Gastroesophageal sphincter (tissue), 4 donors: ENCODE data around the gene RIMBP3B. TPM values are rescaled to one million over a fixed set of nuclear protein-coding genes. Genes with fewer than 3 reads are reported as not detected.
"Not testable (repeated sequence)": the region's sequence is repeated elsewhere in the genome, so short reads cannot be mapped to it uniquely, and the experiment has no call there.

Experiments
- ATAC-seq: fragments of 150-250 bp; one replicate; pipeline ENCODE4 v1.9.1; 2016; ENCODE audit warnings: mild to moderate bottlenecking, moderate library complexity
- H3K27ac ChIP-seq, 4 donors: fragments of 200-600 bp; sonication (generic) in 3 of 4; 1 replicate in 3 of 4; 2 replicates in 1 of 4; pipeline ENCODE4 v1.5.1; 2016 to 2019
- H3K27me3 ChIP-seq: fragments of 200-600 bp; sonication (generic); one replicate; pipeline ENCODE4 v1.5.1; 2019
- H3K36me3 ChIP-seq, 2 donors: fragments of 200-600 bp; sonication (generic); one replicate each; pipeline ENCODE4 v1.5.1; 2019; ENCODE audit warnings: control low read depth in 1 of 2
- H3K4me1 ChIP-seq, 3 donors: fragments of 200-600 bp; sonication (generic); 1 replicate in 2 of 3; 2 replicates in 1 of 3; pipeline ENCODE4 v1.5.1; 2016 to 2019; ENCODE audit warnings: control low read depth in 2 of 3
- H3K4me3 ChIP-seq, 2 donors: fragments of 200-600 bp; sonication (generic); one replicate each; pipeline ENCODE4 v1.5.1; 2019; ENCODE audit warnings: mild to moderate bottlenecking in 1 of 2, moderate library complexity in 1 of 2
- H3K9me3 ChIP-seq, 3 donors: fragments of 200-600 bp; sonication (generic); one replicate each; pipeline ENCODE4 v1.5.1; 2017 to 2019; ENCODE audit warnings: control low read depth in 2 of 3
- WGBS, 2 donors: methylation state at CpG; one replicate each; pipeline ENCODE4 v1.1.5; 2018; ENCODE audit warnings: low coverage in 1 of 2; 5-methylcytosine and 5-hydroxymethylcytosine counted together
- total RNA-seq, 4 donors: library from RNA; depleted of rRNA; stranded (reverse); fragments of >200 nt; gene quantifications; one replicate each; pipeline ENCODE4 v1.1.0, GENCODE V29; 2016
- TF ChIP-seq, protein P1 (sequence below), 4 experiments: fragments of 200-600 bp in 2 of 4; fragments of 450-650 bp in 2 of 4; sonication (generic) in 1 of 4; IDR thresholded peaks; one replicate each; pipeline ENCODE4 v1.5.1; 2017 to 2019; ENCODE audit warnings: antibody characterized with exemption in 4 of 4, mild to moderate bottlenecking in 2 of 4, moderate library complexity in 2 of 4

The RIMBP3B gene
- total RNA-seq, 4 donors from 2014 or later, result under 0.01 to 0.12 TPM; not detected in 2

DNA sequence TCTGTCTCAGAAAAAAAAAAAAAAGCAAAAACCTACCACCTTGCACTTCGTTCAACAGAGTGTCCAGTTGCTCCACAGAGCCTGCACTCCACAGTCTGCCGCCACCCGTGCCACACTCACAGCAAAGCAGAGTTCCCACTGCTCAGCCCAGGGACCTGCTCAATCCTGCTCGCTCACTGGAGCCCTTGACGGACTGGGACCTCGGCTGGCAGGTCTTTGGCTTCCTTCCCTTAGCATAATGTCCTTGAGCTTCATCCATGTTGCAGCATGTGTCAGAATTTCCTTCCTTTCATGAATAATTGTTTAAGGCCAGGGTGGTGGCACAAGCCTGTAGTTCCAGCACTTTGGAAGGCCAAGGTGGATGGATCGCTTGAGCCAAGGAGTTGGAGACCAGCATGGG is 11.1 kb downstream of the RIMBP3B start:
- not testable (repeated sequence) for ATAC-seq, H3K4me3 ChIP-seq
- WGBS, 2 donors, result no CpG with 5 or more reads among the region's 7 CpGs

DNA sequence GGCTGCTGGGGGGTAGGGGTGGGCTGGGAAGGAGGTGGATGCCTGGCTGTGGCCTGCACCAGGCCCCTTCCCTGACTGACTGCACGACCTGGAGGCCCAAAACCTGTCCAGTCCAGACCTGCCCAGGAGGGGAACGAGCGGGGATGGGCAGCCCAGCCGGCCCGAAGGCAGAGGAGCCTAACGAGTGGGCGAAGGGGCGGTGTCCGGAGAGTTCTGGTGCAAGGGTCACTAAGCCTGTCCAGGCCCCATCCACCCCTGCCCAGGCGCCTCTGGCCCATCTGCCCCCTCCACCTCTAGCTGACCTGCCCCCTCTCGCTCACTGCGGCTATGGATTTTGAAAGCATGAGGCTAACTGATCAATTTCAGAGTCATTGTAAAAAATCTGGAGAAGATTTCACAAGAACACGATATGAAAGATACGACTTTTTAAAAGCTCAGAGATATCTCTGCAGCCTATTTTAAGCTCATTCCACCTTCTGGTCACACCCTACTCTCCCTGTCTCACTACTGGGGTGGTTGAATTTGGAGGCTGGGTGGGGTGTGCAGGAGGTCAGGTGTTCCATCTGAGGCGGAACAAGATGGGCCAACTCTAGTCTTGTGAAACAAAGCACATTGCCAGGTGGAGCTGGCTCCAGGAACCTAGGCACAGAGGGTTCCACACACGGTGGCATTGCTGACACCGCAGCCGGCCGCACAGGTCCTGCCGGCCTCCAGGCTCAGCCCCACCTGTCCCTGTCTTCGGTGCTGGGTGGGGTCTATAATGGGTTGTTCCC is 17.8 kb downstream of the RIMBP3B start:
- H3K27me3 ChIP-seq, H3K4me3 ChIP-seq, H3K4me1 ChIP-seq, H3K36me3 ChIP-seq, H3K27ac ChIP-seq, ATAC-seq, H3K9me3 ChIP-seq: not testable (repeated sequence)
- no CpG with 5 or more reads among the region's 21 CpGs for WGBS, 2 donors

More for the DNA sequence above, 11.1 kb downstream of the RIMBP3B start:
- not testable (repeated sequence) for H3K4me1 ChIP-seq, H3K36me3 ChIP-seq, H3K9me3 ChIP-seq, H3K27ac ChIP-seq, H3K27me3 ChIP-seq

DNA sequence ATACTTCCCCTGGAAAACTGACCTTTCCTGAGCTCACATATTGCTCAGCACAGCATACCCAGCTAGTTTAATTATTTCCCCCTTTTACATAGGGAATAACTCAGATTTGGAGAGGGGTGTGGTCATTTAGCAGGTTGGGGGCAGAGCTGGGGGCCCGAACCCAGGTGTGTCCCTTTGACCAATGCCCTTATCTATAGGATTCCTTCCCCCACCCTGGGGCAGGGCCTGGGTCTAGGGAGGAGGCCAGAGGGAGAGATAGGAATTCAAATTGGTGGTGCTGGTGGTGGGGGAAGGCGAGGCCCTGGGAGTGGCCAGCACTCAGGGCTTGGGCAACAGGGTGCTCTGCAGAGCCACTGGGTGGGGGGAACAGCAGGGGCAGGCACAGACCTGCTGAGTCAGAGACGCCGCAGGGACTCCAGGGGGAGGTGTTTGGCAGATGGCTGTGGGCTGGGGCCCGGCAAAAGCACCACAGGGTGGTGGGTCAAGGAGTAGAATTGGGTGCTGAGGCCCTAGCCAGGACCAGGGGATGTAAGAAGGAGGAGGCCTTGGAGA is 19.3 kb downstream of the RIMBP3B start:
- H3K27me3 ChIP-seq, H3K36me3 ChIP-seq, H3K27ac ChIP-seq, H3K9me3 ChIP-seq, ATAC-seq, H3K4me1 ChIP-seq, H3K4me3 ChIP-seq: not testable (repeated sequence)
- WGBS, 2 donors, result no CpG with 5 or more reads among the region's 5 CpGs

DNA sequence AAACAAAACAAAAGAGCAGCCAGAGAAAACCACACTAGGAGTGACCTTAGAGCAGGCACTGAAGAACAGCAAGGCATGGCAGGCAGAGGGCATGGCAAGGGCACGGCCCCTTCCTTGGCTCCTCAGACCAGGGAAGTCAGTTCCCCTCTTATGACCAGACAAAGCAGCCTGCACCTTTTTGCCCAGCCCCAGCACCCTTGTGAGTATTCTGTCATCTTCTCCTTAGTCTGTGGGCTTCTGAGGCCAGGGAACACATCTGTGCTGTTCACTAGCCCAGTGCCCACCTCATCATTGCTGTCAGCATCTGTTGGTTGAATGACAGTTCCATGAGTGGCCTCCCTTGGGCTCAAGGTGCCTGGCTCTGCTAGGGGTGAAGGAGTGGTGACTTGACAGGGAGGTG is 23.6 kb downstream of the RIMBP3B start:
- not testable (repeated sequence) for ATAC-seq, H3K27ac ChIP-seq
- WGBS, 2 donors, result 100% methylated on average over 1 of the region's 1 CpG; no CpG with 5 or more reads in 1 of the 2 donors

DNA sequence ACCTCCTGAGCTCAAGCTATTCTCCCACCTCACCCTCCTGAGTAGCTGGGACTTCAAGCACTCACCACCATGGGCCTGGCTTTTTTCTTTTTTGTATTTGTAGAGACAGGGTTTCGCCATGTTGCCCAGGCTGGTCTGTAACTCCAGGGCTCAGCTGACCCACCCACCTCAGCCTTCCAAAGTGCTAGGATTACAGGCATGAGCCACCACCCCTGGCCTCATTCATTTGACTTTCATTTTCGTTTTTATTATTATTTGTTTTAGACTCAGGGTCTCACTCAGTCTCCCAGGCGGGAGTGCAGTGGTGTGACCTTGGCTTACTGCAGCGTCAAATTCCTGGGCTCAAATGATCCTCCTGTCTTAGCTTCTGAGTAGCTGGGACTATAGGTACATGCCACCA is 24.2 kb downstream of the RIMBP3B start:
- H3K4me3 ChIP-seq, H3K27me3 ChIP-seq, H3K9me3 ChIP-seq, ATAC-seq, H3K4me1 ChIP-seq, H3K27ac ChIP-seq, H3K36me3 ChIP-seq: not testable (repeated sequence)
- WGBS, 2 donors, result no CpG with 5 or more reads among the region's 4 CpGs

More for the DNA sequence above, 23.6 kb downstream of the RIMBP3B start:
- not testable (repeated sequence) for H3K36me3 ChIP-seq, H3K9me3 ChIP-seq, H3K4me1 ChIP-seq, H3K27me3 ChIP-seq, H3K4me3 ChIP-seq

DNA sequence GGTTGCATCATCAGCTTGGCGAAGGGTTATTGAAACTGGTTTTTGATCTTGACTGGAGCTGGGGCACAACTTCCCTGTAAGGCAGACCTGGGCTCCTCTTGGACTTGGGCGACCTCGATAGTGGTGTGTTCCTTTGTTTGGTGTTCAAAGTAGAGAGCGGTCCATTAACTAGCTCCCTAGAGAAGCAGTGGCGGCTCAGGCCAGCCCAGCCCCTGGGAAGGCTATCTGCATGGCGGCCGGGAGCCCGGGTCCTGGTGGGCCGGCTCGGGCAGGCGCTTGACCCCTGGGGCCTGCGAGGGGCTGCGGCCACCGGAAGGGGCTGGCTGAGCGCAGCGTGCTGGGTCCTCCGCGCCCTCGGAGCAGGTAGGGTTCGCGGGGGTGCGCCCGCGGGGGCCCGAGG is 32.8 kb downstream of the RIMBP3B start:
- H3K36me3 ChIP-seq, H3K9me3 ChIP-seq, H3K27ac ChIP-seq, ATAC-seq, H3K4me3 ChIP-seq, H3K4me1 ChIP-seq, H3K27me3 ChIP-seq: not testable (repeated sequence)
- no CpG with 5 or more reads among the region's 25 CpGs for WGBS, 2 donors

DNA sequence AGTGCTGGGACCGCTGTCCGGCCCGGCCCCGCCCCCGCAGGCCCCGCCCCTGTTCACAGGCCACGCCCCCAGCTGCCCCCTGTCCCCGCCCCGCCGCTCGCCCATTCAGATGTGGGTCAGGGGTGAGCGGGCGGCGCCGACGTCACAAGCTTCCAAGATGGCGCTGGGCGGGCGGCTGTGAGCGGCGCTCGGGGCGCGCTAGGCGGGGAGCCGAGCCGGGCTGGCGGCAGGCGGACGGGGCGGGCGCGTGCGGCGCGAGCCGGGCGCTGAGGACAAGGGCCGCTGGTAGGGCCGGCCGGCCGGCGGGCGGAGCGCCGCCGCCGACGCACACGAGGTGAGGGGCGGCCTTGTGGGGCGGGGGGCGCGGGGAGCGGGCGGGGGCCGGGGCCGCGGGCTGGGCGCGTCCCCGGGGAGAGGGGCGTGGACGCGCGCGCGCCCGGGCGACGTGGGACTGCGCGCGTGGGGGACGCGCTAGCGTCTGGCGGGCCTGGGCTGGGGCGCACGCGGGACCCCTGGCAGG is 33.7 kb downstream of the RIMBP3B start, which contains the start of gene HIC2:
TSS of gene HIC2 (plus strand) at position 145 of the 520 bp plus-strand sequence. CDS start 25,461 bp downstream, outside the sequence.
- H3K36me3 ChIP-seq, H3K27me3 ChIP-seq, H3K9me3 ChIP-seq, H3K4me1 ChIP-seq: not testable (repeated sequence)
- Histone ChIP-seq H3K4me3 (peak within 1 kb of the TSS; percentile 33 to 51), H3K27ac (peak within 1 kb of the TSS in 3 of 4 donors; percentile 73 to 76 (median 74))
- peak; percentile 94 for ATAC-seq
- no CpG with 5 or more reads among the region's 81 CpGs for WGBS, 2 donors

DNA sequence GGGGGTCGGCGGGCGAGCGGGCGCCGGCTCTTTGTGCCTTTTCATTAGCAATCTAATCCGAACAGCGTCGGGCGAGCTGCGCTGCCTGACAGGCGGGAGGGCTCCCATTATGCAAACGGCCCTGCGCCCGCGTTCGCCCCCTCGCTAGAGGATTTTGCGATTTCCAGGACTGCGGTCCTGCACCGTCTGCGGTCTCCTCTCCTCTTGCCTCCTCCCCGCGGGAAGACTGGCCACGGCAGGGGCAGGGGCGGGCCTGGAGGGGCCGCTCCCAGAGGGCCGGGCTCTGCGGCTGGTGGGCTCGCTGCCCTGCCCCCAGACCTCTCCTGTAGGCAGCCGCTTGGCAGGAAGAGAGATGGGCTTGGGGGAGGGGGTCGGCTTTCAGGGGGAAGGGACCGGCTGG is 34.3 kb downstream of the RIMBP3B start:
- H3K4me1 ChIP-seq, H3K36me3 ChIP-seq, H3K27me3 ChIP-seq, H3K9me3 ChIP-seq: not testable (repeated sequence)
- WGBS, 2 donors, result no CpG with 5 or more reads among the region's 33 CpGs
- H3K4me3 ChIP-seq, result peak overlapping the region; percentile 33 to 51
- peak overlapping the region in 3 of 4 donors; percentile 73 to 76 (median 74) for H3K27ac ChIP-seq
- peak; percentile 18 for ATAC-seq
- TF ChIP-seq, protein P1, sequence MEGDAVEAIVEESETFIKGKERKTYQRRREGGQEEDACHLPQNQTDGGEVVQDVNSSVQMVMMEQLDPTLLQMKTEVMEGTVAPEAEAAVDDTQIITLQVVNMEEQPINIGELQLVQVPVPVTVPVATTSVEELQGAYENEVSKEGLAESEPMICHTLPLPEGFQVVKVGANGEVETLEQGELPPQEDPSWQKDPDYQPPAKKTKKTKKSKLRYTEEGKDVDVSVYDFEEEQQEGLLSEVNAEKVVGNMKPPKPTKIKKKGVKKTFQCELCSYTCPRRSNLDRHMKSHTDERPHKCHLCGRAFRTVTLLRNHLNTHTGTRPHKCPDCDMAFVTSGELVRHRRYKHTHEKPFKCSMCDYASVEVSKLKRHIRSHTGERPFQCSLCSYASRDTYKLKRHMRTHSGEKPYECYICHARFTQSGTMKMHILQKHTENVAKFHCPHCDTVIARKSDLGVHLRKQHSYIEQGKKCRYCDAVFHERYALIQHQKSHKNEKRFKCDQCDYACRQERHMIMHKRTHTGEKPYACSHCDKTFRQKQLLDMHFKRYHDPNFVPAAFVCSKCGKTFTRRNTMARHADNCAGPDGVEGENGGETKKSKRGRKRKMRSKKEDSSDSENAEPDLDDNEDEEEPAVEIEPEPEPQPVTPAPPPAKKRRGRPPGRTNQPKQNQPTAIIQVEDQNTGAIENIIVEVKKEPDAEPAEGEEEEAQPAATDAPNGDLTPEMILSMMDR (IDR thresholded peaks at IDR 0.05), result peak in 1 of 4 experiments; percentile 8

DNA sequence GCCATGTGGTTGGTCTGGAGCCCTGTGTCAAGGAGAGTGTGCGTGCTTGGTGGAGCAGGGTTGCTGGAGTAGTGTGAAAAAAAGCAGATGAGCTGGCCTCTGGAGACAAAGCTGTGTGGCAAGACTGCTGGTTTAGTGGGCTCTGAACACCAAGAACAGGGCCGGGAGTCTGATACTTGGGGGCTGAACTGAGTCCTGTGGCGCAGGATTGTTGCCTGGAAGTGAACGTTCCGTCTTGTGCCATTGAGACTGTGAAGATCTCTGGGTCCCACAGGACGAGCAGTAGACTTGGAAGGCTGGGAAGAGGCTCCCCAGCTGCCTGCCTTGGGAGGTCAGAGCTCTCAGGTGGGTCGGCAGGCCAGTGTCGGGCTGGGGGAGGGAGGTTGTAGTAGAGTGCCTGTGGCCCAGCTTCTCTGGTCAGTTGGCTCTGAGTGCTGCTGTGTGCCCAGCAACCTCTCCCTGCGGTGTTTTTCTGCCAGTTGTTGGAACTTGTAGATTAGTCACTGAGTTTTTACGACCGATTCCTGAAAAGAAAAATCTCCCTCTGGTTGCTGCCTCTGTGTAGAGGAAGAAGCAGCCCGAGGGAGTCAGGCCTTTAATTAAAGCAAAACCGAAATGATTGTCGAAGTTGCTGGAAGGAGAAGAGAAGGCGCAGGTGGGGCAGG is 35.6 kb downstream of the RIMBP3B start:
- H3K27me3 ChIP-seq, H3K36me3 ChIP-seq, ATAC-seq, H3K4me3 ChIP-seq, H3K4me1 ChIP-seq, H3K9me3 ChIP-seq, H3K27ac ChIP-seq: not testable (repeated sequence)
- no CpG with 5 or more reads among the region's 15 CpGs for WGBS, 2 donors

DNA sequence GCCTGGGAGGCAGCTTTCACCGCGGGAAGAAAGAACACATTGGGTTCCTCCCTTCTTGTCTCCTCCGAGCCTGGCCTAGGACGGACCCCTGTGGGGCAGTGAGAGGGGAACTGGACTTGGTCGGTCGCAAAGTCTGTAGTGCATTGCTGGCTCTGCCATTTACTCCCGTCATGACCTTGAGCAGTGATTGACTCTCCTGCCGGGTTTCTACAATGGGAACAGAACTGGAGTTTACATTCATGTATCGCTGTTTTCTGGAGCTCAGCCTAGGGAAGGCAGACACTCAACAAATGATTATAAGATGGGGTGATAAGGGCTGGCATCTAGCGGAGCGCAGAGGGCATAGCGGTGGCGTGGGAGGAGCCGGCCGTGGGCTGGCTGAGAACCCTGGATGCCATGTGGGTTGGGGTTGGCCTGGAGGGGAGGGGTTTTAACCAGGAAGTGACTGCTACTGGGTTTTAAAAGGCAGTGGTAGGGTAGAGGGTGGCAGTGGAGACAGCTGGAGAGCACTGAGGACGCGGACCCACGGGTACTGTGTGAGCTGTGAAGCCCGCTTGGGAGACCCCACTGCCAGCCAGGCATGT is 36.7 kb downstream of the RIMBP3B start:
- not testable (repeated sequence) for H3K27ac ChIP-seq, H3K27me3 ChIP-seq, H3K4me3 ChIP-seq, H3K9me3 ChIP-seq, H3K36me3 ChIP-seq, H3K4me1 ChIP-seq, ATAC-seq
- no CpG with 5 or more reads among the region's 19 CpGs for WGBS, 2 donors

DNA sequence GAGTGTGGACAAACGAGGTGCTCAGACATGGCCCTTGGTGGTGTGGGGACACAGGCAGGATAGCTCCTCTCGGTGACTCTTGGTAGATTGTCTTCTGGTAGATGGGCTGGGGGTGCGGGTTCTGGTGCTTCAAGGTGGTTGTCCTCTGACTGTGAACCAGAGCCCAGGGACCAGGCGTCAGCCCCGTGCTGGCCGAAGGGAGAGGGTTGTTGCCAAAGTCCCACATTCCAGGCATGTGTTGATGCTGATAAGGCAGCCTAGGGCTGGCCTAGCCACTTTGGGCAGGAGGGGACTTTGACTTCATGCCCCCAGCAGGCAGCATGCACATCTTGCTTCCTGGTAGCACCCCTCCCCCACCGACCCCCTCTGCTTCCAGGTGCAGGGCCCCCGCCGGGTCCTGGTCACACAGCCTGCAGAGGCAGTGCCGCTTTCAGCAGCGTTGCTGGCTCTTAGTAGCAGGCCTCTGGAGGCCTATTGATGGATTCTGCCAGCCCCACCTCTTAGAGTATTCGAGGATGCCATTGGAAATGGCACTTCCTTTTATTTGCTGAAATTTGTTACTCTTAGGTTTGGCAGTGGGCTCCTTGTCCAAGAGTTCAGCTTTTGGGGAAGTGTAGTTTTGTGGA is 40.6 kb downstream of the RIMBP3B start:
- H3K9me3 ChIP-seq, H3K36me3 ChIP-seq, H3K4me3 ChIP-seq, ATAC-seq, H3K27ac ChIP-seq, H3K27me3 ChIP-seq, H3K4me1 ChIP-seq: not testable (repeated sequence)
- WGBS, 2 donors, result no CpG with 5 or more reads among the region's 12 CpGs
